SKM-1 (cell line): ENCODE measurements around the gene CNOT9.
"Not testable (repeated sequence)": the region's sequence is repeated elsewhere in the genome, so short reads cannot be mapped to it uniquely, and the experiment has no call there.

ENCODE experiments used
- DNase-seq: peaks from one replicate; lab custom pipeline; 2025; ENCODE audit not compliant: unreplicated experiment; lab: John Stamatoyannopoulos, UW

CNOT9 gene, protein sequence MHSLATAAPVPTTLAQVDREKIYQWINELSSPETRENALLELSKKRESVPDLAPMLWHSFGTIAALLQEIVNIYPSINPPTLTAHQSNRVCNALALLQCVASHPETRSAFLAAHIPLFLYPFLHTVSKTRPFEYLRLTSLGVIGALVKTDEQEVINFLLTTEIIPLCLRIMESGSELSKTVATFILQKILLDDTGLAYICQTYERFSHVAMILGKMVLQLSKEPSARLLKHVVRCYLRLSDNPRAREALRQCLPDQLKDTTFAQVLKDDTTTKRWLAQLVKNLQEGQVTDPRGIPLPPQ

GRCh38 chr2:218568190-218569037 is at the start of gene CNOT9, which contains the start of gene USP37:
CNOT9 (plus strand) TSS chr2:218568839; CDS start chr2:218568955, 116 bp downstream.
USP37 (minus strand) TSS chr2:218568351; CDS start chr2:218558653, 9,698 bp downstream.
- DNase-seq, result peak; percentile 96

DNA sequence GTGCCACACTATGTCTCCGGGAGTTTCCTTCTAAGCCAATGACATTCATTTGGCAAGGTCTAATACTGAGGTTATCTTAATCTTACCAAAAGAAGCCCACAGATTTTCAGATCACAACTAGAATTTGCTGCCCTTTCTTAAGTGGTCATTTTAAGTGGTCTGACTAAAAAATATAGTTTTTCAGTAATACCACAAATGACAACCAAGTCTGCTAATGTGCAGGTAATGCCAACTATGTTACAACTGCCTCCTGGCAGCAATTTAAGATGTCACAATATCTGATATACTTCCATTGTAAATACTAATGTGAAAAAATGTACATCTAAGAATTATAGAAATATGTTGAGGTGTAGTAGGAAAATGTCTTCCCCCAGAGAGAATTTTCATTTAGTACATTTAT is 49.8 kb upstream of the CNOT9 start:
- DNase-seq, result no peak

- DNase-seq, result no peak
Observed at GRCh38 chr2:218523651-218524050, 45.0 kb upstream of the CNOT9 start.

GRCh38 chr2:218528409-218528808 is 40.2 kb upstream of the CNOT9 start:
- DNase-seq, result not testable (repeated sequence)

DNA sequence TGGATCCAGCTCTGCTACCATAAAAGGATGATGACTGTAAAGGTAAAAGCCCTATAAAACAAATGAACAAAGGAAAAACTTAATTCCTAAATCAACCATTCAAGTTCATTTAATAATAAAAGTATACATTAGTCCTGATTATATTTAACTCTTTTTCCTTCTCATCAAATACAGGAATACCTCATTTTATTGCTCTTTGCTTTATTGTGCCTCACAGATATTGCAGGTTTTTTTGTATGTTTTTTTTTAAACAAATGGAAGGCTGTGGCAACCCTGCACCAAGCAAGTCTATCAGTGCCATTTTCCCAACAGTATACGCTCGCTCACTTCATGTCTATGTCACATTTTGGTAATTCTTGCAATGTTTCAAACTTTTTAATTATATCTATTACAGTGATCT is 38.6 kb upstream of the CNOT9 start:
- no peak for DNase-seq

DNA sequence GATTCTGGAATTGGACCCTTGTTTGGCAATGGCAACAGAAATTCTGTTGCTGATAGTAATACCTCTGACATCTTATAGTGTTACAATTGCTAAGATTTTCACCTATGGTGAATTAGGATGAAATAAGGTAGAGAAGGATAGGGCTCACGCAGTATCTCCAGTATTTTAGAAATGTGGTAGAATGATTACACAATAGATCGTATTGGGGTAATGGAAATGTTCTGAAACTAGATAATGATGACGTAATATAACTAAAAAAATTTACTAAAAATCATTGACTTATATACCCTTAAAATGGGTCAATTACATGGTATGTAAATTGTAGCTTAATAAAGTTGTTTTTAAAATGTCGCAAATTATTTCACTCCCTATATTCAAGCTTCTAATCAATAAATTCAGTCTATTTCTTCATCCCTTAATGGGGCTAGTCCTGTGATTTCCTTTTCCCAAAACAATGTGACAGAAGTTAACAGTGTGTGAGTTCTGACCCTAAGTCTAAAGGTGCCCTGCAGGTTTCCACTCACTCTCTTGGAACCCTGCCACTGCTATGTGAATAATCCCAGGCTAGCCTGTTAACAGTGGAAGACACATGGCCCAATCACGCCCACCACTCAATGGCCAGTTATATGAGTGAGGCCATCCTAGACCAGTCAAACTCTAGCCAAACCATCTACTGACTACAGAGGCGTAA is 31.7 kb upstream of the CNOT9 start:
- no peak for DNase-seq

GRCh38 chr2:218540015-218540414 is 28.6 kb upstream of the CNOT9 start:
- DNase-seq, result no peak

DNA sequence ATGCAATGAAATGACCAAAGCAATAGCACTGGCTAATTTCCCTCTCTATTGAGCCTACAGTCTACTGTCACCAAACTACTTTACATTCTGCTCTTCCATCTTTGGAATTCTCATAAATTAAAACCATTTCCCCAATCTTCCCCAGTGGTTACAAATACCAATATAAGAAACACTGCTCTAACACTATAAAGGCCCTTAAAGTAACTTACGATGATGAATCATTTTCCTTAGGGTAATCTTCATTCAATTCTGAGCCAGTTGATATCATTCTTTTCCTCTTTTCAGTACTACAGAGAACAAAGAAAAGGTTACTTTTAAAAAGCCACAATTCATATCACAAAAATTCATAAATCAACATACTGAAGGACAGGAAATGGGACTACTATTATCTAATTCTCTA is 22.6 kb upstream of the CNOT9 start:
- DNase-seq, result no peak

DNA sequence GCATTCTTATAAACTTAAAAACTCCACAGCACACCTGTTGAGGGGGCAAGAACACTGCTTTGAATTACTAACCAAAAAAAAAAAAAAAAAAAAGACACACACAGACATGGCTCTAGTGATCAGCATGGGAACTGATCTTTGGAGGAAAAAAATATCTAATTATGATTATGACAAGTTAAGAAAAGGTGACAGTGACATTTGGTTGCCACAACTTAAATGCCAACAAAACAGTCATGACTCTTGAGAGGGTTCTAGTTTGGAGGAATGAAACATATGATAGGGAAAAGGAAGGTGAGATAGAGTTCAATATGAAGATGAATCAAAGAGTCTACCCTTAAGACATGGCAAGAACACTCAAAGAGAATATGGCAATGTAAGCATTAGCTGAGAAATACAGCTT is 21.1 kb upstream of the CNOT9 start:
- DNase-seq, result no peak

DNA sequence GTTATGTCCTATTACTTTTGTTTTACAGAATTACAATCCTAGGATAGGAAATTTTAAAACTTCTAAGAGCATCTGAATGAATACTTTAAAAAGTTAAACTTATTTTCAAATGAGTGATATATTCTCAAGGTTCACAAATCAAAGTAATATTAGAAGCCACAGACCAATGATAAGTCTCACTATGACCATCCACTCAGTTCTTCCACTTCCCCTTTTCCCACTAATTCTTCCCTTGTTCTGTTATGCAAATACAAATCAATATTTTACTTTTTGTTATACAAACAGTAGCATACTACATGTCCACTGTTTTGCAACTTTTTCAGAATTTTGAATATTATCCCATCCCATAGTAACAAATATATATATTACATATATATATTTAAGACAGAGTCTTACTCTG is 20.7 kb upstream of the CNOT9 start:
- no peak for DNase-seq

- DNase-seq, result not testable (repeated sequence)
Observed at GRCh38 chr2:218554225-218554624, 14.4 kb upstream of the CNOT9 start.

DNA sequence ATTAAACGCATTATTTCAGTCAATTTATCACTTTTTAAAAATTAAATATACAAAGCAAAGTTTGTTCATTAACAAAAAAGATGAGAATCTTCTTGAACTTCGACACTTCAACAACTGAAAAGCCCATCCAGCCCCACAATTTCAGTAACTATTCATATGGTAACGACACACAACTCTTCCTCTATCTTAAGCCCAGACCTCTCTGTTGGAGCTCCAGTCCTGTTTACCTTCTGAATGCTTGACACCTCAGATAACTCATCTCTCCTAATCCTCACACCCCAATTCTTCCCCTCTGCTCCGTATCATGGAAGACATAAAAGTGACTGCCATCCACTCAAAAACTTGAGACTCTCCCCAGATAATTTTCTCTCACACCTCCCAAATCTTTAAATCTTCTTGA is 13.1 kb upstream of the CNOT9 start:
- no peak for DNase-seq

DNA sequence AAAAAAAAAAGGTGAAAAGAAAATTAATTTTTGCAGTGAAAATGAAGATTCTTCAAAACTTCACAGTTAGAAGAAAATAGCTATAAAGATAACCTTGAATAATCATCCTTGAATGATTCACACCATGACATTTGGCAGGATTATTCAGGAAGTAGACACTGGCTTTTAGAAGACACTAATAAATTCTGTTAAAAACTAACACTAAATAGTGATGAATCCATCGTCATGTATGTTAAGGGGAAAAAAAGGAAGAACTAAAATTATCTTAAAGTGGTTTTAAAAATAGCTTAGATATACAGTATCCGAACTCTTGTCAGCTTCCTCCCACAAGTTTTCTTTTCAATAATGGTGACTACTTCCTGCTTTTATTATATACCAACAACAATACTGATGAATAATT is 10.7 kb upstream of the CNOT9 start:
- no peak for DNase-seq

GRCh38 chr2:218558986-218559385 is 9.7 kb upstream of the CNOT9 start:
- no peak for DNase-seq

DNA sequence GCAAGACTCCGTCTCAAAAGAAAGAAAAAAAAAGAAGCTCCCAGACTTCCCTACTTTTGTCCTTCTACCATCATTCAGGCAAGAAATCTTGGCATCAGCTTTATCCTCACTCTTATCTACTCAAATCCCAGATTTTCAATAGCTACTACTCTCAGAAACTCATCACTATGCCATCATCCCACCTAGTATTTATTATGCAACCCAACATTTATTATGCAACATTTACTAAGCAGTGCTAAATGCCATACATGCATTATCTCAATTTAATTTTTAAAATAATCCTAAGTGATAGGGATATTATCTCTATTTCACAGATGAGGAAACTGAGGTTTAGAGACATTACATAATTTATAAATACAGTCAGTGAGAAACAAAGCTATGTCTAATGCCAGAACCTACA is 4.6 kb upstream of the CNOT9 start:
- no peak for DNase-seq

DNA sequence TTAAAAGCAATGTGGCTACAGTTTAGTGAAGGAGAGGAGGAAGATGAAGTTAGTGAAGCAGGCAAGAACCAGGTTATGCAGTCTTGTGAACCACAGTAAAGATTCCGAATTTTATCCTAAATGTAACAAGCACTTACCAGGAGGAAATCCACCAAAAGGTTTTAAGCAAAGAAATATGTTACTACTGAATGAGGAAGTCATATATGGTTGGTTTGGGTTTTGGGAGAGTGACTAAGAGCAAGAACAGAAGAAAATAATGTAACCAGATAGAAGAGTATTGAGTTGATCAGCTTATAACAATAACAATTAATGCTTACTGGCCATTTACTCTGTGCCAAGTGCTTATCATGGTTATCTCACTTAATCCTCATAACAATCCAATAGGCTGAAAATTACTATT is 2.3 kb upstream of the CNOT9 start:
- no peak for DNase-seq

DNA sequence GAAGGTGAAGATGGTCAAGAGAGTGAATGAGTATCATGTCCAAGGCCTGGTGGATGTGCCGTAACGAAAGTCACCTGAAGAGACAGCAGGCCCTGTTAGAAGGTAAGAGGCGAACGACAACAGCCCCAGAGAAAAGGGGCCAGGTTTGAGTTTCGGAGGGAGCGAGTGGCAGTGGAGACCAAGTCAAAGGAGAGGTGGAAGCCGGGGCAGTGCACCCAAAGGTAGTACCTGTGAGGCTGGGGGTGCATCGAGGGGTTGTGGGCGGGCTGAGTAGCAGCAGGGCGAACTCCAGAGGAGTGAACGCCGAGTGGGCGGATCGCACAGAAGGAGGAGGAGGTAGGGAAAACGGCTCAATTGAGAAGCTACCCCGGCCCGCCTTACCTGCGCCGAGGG is 846 bp upstream of the CNOT9 start:
- no peak for DNase-seq

DNA sequence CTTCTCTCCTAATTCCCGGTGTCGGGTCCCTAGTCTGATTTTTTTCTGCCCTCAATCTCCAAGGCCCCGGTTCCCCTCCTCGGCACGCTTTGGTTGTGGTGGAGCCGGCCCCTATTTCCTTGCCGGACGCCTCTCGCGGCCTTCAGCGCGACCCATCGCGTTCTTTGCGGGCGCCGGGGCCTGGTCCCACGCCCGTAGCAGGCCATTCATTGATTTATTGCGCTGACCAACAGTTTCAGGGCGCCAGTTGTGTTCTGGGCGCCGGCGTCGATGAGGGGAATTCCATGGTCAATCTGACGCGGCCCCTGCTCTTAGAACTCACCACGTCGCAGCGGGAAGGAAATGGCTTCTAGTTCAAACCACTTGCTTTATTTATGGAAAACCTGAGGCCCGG is 396 bp downstream of the CNOT9 start:
- DNase-seq, result no peak

DNA sequence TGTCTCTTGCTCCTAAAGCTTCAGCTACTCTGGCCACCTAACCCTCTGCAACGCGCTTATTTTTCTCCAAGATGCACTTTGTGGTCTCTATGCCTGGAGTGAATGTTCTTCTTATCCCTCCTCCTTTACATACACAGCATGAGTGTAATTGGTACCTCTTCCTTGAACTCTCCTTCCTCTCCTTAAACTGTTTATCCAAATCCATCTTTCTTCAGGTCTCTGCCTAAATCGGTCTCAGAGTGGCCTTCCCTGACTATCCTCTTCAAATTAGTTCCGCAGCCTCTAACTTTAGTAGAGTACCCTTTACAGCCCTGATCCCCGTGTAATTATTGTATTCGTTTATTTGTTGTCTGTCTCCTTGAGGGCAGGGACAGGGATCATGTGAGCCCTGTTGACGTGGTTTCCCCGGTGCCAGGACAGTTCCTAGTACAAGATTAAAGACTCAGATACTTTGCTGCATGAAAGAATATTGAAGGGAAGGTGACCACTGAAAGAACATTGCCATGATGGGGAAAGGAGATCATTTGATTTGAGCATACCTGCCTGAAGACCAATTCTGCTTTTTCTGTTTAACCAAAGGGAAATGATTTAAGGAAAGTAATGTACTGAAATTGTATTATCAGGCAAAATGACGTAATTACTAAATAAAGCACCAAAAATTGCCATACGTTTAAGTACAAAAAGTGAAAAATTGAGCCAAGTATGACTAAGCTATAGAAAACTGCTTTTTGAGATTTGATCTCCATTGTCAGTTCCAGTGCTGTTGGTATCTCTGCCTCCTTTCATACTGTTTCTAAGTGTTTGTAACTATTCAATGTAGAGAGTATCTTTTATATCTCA is 1.2 kb downstream of the CNOT9 start:
- DNase-seq, result no peak

DNA sequence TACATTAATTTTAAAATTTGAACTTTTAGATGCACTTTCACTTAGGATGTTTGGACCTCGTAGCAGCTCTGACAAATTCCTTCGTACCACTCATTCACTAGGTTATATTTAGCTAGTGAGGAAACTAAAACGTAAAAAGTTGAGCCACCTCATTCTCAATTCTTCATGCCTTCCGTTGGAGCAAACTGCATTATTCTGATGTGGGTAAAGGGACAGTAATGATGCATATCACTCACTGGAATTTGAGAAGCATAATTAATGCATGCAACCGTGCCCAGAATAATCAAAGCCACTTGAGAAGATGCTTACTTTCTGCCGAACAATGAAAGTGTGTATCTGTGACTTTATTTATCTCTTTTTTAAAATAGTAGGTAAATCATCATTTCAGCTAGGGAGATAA is 2.2 kb downstream of the CNOT9 start:
- no peak for DNase-seq

DNA sequence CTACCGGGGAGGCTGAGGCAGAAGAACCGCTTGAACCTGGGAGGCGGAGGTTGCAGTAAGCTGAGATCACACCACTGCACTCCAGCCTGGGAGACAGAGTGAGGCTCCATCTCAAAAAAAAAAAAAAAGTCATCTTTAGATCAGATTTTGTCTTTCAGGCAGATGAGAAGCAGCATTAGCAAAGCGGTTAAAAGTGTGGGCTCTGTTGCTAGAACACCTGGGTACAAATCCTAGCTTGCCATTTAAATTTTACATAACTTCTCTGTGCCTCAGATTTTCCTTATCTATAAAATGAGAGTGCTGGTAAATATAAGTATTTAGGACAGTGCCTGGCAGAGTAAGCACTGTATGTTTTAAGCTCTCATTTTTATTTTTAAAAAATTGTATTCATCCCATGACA is 8.2 kb downstream of the CNOT9 start:
- no peak for DNase-seq
